ENCODE measurements around the gene MRE11.

- TF ChIP-seq EZH2 (IDR thresholded peaks at IDR 0.05; ENCODE audit: low read length) (no peak), CTCF (optimal IDR thresholded peaks at IDR 0.05 in 1 of 3, IDR thresholded peaks at IDR 0.05 in 1 of 3, conservative IDR thresholded peaks at IDR 0.05 in 1 of 3; ENCODE audit: extremely low read depth in 1 of 3, insufficient read depth in 2 of 3, low read length in 3 of 3) (peak in 2 of 3 experiments; percentile 40 to 45)
These were observed 11.1 kb upstream of the MRE11 start for GRCh38 chr11:94504689-94505293.
